COLO668 (cell line): ENCODE results near the gene PIGL.
"Not testable (repeated sequence)": the region's sequence is repeated elsewhere in the genome, so short reads cannot be mapped to it uniquely, and the experiment has no call there.

Experiments
- DNase-seq: peaks from one replicate; lab custom pipeline; 2025; ENCODE audit not compliant: unreplicated experiment; lab: John Stamatoyannopoulos, UW

PIGL gene

DNA sequence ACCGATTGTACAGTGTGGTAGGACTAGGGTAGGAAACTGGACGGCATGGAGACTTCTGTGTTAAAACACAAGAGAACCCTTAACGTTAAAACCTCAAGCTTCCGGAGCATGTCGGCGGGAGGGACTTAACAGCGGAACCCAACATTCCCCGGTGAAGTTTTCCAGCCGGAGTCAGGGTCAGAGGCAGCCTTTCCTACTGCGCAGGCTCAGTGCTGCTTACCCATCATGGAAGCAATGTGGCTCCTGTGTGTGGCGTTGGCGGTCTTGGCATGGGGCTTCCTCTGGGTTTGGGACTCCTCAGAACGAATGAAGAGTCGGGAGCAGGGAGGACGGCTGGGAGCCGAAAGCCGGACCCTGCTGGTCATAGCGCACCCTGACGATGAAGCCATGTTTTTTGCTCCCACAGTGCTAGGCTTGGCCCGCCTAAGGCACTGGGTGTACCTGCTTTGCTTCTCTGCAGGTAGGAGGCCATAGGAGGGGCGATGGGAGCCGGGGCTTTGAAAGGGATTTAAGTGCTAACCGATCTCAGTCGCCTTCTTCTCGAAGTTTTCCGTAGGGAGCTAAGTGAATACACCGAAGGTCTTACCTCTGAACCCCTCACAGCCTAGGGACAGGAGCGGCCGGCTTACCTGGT, at the start of gene PIGL:
TSS of gene PIGL (plus strand) at position 209 of the 634 bp plus-strand sequence. CDS start at position 226, 17 bp downstream.
- peak; percentile 84 for DNase-seq

DNA sequence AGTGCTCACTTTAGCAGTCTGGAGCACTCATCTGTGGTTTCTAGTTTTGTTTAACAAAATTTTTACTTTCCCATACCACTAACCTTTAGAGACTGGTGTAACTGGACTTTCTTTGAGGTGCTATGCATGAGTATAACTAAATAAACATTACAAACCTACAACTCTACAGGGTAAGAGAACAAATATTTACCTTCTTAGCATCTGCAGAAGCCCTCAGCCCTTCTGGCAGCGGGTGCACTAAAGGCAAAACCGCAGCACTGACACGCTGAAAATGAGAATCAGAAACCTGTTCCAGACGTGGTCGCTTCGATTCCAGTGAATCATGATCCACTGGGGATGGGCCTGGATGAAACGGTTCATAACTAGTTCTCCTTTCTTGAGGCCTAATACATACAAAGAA, 45.4 kb upstream of the PIGL start:
- peak; percentile 42 for DNase-seq

DNA sequence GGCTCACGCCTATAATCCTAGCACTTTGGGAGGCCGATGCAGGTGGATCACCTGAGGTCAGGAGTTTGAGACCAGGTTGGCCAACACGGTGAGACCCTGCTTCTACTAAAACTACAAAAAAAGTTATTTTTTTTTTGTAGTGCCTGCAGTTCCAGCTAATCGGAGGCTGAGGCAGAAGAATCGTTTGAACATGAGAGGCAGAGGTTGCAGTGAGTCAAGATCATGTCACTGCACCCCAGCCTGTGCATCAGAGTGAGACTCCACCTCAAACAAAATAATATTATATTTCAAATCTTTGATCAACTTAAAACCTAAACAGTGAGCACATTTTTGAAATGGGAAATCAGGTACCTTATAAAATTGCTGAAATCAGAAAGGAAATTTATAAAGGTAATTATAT, 38.2 kb upstream of the PIGL start:
- DNase-seq, result no peak

DNA sequence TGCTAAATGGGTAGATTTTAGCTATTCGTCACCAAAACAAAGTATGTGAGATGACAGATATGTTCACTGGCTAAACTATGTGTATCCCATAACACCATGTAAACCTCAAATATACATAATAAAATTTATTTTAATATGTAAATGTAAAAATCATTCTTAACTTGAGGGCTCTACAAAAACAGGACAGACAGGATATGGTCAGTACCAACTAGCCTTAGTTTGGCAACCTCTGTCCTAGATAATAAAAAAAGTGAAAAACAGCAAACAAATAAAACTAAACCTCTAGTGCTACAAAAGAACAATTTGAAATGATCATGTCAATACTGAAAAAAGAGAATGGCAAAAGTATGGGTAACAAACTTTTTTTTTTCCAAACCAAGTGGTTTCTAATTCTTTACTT, 35.4 kb upstream of the PIGL start:
- no peak for DNase-seq

DNA sequence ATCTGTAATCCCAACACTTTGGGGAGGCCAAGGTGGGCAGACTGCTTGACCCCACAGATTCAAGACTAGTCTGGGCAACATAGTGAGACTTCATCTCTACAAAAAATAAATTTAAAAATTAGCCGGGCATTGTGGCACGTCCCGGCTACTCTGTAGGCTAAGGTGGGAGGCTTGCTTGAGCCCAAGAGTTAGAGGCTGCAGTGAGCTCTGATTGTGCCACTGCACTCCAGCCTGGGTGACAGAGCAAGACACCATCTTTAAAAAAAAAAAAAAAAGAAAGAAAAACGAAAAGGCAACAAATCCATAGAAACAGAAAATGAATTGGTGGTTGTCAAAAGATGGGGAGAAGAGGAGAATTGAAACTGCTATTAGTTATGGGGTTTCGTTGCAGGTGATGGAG, 29.4 kb upstream of the PIGL start:
- DNase-seq, result no peak

DNA sequence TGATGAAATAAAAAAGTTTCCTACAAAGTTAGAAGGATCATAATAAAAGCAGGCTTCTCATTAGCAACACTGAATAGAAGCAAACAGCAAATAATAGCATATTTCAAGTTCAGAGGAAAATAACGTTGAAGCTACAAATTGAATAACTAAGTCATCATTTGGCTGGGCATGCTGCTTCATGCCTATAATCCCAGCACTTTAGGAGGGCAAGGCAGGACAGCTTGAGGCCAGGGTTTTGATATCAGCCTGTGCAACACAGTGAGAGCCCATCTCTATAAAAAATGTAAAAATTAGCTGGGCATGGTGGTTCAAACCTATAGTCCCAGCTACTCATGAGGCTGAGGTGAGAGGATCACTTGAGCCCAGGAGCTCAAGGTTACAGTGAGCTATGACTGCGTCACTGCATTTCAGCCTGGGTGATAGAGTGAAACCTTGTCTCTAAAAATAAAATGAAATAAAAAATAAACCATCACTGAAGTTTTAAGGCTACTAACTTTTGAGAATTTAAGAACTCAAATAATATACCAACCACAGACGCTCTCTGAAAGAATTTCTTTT, 27.1 kb upstream of the PIGL start:
- DNase-seq, result no peak

DNA sequence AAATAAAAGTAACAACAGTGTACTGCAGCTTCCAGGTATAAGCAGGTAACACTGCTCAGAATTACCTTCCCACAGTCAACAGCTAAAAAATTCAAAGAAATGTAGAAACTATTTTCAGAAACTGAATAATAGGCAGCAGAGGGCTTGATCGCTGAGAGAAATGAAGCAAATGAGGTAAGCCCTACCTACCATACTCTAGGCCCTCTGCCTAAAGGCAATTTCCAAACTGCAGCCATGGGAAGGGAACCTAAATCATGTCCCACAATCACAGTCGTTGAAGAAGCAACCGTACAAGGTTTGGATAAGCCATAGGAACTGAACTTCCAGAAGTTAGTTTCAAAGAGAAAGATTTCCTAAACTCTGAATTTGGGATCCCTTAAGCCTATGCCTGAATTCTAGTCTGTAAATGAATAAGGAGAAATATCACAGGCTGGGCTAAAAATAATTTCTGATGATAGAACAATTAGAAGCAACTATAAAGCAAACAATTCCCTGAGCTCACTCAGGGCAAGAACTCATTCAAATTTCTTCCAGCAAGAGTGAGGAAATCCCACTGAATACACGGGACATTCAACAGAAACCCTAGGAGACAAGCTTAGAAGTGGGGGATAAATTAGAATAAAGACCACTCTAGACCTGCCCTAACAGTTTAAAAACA, 26.2 kb upstream of the PIGL start:
- no peak for DNase-seq

DNA sequence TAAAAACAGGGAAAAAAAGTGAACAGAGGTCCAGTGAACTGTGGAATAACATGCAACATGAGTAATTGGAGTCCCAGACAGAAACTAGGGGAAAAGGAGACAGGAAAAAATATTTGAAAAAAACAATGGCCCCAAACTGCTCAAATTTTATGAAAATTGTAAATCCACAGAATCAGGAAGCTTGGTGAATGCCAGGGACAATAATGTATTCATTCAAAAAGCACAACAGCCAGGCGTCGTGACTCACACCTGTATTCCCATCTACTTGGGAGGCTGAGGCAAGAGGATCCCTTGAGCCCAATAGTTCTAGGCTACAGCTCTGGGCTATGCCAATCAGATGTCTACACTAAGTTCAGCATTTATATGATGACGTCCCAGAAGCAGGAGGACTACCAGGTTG, 25.4 kb upstream of the PIGL start:
- no peak for DNase-seq

DNA sequence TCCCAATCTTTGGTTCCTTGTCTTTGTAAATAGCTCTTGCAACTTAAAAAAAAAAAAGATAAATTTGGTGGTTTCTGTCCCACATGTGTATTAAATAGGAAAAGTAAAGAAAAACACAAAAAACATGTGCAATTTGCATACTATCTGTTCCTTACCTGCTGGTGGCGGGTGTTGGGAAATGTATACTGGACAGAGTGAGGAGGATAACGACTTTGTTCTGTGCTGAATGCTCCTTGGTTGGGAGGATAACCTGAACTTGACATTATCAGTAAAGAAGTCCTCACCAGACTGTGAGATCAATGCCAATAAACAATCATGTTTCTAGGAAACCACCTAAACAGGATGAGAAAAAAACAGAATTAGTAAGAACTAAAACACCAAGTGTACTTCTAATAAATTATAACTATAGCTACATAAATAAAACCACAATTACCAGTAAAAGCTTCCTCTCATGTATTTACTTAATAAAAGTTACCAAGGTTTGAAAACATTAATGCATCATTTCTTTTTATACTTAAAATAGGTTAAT, 22.6 kb upstream of the PIGL start:
- DNase-seq, result not testable (repeated sequence)

DNA sequence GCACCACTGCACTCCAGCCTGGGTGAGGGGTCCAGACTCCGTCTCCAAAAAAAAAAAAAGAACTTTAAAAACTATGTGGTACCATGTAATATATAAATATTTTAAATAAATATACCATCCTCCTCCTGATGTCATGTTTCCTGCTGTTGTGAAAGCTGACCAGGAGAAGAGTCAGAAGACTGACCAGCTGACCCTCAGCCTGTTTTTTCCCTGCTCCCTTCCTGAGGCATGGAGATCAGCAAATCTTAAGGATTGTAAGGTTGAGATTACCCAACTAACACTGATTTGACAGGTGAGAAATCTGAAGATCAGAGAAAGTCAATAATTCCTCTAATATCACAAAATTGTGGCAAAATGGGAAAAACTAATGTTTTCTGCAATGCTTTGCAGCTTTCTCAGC, 19.7 kb upstream of the PIGL start:
- DNase-seq, result no peak

DNA sequence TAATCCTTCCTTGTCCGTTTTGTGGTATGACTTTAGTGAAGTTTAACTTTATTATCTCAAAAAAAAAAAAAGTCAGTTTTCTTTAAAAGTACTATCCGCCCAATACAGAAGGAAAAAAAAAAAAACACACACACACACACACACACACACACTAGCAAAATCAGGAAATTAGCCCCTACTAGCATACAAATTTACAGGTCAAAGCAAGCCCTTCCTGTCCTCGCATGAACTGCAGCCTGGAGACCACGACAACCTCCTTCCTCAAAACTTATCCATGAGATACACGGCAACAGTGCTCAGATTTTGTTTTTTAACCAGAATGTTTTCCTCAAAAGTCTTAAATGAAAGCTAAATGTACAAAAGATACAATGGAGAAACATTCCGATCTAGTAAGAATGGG, 17.9 kb upstream of the PIGL start:
- no peak for DNase-seq

DNA sequence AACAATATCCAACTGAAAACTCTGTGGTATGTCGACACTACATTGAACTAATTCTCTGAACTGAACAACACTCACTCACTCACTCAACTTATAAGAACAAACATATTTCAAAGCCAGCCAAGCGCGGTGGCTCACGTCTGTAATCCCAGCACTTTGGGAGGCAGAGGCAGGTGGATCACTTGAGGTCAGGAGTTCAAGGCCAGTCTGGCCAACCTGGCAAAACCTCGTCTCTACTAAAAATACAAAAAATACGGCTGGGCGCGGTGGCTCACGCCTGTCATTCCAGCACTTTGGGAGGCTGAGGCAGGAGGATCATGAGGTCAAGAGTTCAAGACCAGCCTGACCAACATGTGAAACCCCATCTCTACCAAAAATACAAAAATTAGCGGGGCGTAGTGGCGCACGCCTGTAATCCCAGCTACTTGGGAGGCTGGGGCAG, 15.3 kb upstream of the PIGL start:
- DNase-seq, result not testable (repeated sequence)

DNA sequence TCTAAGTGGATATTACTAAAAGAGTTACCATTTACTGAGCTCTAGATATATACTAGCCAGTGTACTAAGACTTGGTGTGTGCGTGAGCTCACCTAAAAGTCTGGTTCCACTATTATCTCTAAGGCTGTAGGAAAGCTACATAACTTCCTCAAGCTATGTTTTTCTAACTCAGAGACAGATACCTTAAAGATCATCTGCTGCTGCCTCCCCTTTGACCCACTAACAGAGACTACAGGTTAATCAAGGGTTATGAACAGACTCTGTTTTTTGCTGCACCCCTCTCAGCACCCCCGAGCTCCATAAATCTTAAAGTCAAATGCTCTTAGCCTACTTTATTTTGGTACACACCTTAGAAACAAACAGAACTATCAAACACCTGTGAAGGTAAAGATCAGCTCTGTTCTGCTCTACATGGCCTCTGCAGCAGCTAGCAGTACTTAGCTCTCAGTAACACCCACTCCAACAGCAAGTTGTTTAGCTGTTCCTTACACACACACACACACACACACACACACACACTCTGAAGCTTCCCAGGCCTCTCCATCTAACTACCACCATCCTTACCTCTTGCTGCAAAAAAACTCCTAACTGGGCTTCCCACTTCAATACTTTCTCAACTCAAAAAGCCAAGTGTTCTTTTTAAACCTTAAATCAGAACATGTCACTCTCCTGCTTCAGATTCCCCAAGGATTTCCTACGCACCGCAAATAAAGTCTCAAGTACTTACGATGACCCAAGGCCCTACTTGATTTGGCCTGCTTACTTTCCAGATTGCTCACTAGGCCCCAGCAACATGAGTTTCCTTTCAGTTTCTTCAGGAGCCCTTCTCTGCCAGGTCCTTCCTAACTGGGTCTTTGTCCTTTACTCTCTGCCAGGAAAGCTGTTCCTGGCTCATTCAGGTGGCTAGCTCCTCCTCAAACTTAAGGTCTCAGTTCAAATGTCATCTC, 14.2 kb upstream of the PIGL start:
- not testable (repeated sequence) for DNase-seq

DNA sequence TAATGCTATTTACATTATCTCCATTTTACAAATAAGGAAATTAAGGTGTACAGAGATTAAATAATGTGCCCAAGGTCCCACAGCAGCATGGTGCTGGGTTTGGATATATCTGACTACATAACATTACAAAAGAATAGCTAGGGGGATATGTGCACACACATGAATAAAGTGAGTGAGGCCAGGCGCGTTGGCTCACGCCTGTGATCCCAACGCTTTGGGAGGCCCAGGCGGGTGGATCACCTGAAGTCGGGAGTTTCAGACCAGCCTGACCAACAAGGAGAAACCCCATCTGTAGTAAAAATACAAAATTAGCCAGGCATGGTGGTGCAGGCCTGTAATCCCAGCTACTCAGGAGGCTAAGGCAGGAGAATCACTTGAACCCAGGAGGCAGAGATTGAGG, 12.2 kb upstream of the PIGL start:
- not testable (repeated sequence) for DNase-seq

DNA sequence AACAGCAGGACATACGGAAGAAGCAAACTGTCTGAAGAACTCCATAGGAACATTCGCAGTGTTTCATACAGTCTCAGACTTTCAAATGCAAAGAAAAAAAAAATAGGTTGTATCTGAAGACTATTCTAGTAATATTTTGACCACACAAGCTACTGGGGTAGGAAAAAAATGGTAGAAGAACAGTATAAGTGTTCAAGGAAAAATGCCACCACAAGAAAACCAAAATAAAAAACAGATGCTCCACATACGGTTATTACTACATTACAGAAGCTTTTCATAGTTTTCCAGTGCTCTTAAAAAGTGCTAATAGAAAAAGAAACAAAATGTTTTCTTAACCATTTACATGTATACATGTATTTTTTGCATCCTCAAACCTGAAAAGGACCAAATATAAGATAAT, 5.4 kb upstream of the PIGL start:
- DNase-seq, result no peak

DNA sequence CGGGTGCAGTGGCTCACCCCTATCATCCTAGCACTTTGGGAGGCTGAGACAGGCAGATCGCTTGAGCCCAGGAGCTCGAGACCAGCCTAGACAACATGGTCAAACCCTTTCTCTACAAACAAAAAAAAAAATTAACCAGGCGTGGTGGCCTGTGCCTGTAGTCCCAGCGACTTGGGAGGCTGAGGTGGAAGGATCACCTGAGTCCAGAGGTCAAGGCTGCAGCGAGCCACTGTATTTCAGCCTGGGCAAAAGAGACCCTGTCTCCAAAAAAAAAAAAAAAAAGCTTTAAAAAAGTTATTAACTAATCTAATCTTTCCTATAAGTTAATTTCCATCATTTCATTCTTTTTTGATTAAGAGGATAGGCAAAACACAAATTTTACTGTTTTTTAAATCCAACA, 4.2 kb upstream of the PIGL start:
- no peak for DNase-seq

DNA sequence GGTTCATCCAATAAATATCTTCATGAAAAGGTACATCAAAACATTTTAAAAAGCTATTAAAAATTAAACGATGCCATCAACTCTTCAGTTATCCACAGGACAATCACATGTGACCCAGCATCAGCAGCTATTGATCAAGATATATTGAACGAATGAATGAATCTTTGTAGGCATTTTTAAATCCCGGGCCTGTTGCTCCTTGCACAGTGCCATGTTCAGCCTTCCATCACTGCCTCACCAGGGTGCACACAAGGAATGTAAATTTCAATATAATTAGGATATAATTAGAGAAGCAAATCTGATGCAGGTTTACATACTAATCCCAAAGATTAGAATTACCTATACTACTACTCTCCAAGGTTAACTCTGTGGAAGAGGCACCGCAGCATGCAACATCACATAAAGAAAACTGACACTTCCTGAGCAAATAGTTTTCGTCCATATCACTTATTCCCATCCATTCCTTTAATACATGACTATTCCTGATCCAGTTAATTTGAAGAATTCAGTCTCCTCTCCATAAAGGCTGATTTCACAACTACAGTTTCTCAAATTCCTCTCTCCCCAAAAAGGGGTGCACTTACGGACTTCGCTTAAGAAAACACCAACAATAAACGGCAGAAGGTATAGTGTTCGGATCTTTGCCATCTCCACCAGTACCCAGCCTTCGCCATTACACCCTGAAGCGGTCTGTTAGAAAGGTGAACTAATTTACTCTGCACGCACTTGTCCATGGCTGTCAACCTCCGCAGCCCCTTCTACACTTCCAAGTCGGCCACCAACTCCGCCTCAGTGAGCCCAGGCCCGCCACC, 2.6 kb upstream of the PIGL start:
- DNase-seq, result no peak

DNA sequence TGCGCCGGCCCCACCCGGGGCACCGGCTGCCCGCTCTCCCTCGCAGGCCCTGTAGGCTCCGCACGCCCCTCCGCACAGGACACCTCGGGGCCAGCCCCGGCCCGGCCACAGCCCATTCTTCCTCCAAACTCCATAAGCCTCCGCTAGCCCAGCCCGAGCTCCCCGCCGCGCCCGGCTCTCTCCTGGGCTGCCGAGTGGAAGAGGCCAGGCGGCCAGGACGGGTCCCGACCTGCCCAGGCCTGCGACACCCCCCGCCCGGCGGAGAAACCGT, 2.1 kb upstream of the PIGL start:
- peak; percentile 52 for DNase-seq

DNA sequence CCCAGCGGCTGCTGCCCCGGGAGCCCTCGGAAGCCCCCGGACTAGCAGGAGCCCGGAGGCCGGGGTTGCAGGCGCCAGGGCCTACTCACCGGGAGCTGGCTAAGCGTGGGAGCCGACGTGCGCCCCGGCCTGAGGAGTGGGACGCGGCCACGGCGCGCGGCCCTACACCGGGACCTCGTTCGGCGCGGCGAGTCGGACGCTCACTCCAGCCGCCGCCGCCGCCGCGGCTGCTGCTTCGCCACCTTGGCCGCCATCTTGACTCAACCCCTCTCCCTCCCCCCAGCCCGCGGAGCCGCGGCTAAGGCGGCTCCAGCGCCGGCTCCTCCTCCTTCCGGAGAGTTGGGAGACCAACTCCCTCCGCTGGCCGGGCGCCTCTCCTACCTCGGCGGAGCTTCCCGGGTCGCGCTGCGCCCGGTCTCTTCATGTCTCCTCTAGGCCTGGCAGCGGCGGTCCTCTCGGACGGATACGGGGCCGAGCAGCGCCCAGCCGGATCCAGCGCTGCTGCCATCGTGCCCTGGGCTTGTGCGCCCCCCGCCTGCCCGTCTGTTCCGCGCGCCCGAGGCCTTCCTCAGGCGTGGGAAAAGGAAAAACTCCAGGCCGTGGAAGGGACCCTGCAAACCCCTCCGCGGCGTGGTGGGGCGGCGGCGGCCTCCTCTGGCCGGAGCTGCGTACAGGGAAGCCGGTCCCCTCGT, 1.6 kb upstream of the PIGL start, which contains the start of gene NCOR1:
TSS of gene NCOR1 (minus strand) at position 262 of the 692 bp plus-strand sequence. CDS start 20,965 bp downstream, outside the sequence.
- peak; percentile 93 for DNase-seq

DNA sequence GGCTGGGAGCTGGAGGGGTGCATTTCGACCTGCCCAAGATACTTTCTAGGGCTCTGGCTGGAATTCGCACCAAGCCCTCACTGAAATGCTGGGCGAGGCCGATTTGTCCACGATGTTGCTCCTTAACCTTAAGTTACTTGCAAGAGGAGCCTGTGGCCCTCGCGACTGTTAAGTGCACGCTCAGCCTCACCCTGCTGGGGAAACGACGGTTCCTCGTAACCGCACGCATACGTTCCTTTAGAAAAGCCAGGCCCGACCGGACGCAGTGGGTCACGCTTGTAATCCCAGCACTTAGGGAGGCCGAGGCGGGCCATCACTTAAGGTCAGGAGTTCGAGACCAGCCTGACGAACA, 1.1 kb upstream of the PIGL start:
- peak; percentile 75 for DNase-seq
